ENCODE results near the gene LRRC57. TPM values are rescaled to one million over a fixed set of nuclear protein-coding genes. Genes with fewer than 3 reads are reported as not detected.

Gene LRRC57
- total RNA-seq, 1 experiment from 2014 or later = 22.7 TPM

DNA sequence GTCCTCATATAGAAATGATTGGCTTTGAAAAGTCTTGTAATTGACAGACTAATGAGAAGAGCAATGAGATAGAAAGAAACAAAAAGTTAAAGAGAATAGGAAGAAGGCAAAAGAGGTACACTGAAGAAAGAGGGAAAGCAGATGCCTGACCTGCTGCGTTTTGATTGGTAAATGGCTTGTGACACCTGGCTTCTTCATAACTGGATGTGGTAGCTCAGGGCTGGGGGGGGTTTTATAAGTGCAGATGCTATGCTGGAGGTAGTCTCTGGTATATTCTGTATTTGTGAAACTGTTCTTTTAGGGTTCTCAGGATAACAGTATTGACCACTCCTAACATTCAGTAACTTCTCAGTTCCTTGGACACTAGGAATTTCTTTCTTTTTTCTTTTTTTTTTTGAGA is 28.2 kb upstream of the LRRC57 start:
- TSS peak; percentile 28 for BruUV-seq (replicated peaks)
- Histone ChIP-seq H3K4me1 (replicated peaks; ENCODE audit: insufficient read depth) (no peaks in the 10 kb centered on the region; the same call in 1 of the 2 replicates), H3K79me2 (ENCODE audit: low read depth) (no peaks in the 10 kb centered on the region), H3F3A (ENCODE audit: insufficient read depth, low read depth) (no peaks in the 10 kb centered on the region), H3K27ac (no peak overlapping the region), H3K4me2 (no peak overlapping the region), H3K27me3 (ENCODE audit: insufficient read depth, low read depth) (peaks cover 16% of the 10 kb centered on the region), H3K9me2 (ENCODE audit: insufficient read depth) (no peaks in the 10 kb centered on the region), H3K4me3 (no peak overlapping the region), H3K36me3 (ENCODE audit: low read depth) (no peaks in the 10 kb centered on the region), H3K9me3 (ENCODE audit: insufficient read depth, low read depth) (no peaks in the 10 kb centered on the region), H4K20me1 (ENCODE audit: insufficient read depth) (no peaks in the 10 kb centered on the region), H2AFZ (no peak overlapping the region)
- no peak for TF ChIP-seq CTCF (conservative IDR thresholded peaks at IDR 0.05)
- no peak for TF ChIP-seq EZH2 (IDR thresholded peaks at IDR 0.05; ENCODE audit: low read depth)
- intact Hi-C loops (cut with micrococcal nuclease; ENCODE audit: unreplicated experiment) = no loop called here
- POLR2A ChIA-PET (ENCODE audit: unreplicated experiment) = no interaction called here
- no peak for DNase-seq
- CTCF ChIA-PET = no interaction called here

DNA sequence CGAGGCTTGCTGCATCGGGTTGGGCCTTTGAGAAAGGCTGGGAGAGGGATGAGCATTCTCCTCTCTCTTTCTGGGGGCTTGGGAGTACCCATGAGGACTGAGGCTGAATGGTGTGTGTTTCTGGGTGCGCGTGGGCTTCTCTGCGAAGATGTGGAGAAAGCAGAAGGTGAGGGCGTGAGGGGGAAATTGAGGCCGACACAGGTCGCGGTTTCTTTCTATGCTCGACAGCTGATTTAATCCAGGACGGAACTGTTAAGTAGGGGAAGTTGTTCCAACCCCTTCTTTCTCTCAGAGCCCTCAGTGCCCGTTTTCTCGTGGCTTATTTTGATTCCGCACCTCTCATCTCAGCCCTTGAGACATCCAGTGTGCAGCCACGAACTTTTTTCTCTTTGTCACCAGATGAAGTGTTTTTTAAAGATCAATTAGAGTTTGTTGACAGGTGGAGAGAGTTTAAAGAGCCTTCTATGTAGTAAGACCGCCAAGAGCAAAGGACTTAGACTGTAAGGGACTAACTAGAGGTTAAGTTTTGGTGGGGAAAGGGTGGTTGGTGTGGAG is 27.5 kb upstream of the LRRC57 start:
- peak overlapping the region; percentile 58 for H3K4me3 ChIP-seq
- peak overlapping the region; percentile 70 for H2AFZ ChIP-seq
- intact Hi-C loops (cut with micrococcal nuclease; ENCODE audit: unreplicated experiment) = no loop called here
- H3K79me2 ChIP-seq (ENCODE audit: low read depth) = no peaks in the 10 kb centered on the region
- no peaks in the 10 kb centered on the region; the same call in 1 of the 2 replicates for H3K4me1 ChIP-seq (replicated peaks; ENCODE audit: insufficient read depth)
- ChIA-PET POLR2A (ENCODE audit: unreplicated experiment) (interaction anchor here (0.5 to 0.6 kb wide), 2 partner anchors 87 to 286 kb away, joined by 9 read pairs; no protein-coding TSS in a partner anchor), CTCF (interaction anchor here (0.6 to 1.2 kb wide), 2 partner anchors 12 to 16 kb away, joined by 3 read pairs; no protein-coding TSS in a partner anchor)
- no TSS peak for BruUV-seq (replicated peaks)
- no peaks in the 10 kb centered on the region for H3K9me2 ChIP-seq (ENCODE audit: insufficient read depth)
- H4K20me1 ChIP-seq (ENCODE audit: insufficient read depth) = no peaks in the 10 kb centered on the region
- peaks cover 16% of the 10 kb centered on the region for H3K27me3 ChIP-seq (ENCODE audit: insufficient read depth, low read depth)
- no peaks in the 10 kb centered on the region for H3K36me3 ChIP-seq (ENCODE audit: low read depth)
- H3F3A ChIP-seq (ENCODE audit: insufficient read depth, low read depth) = no peaks in the 10 kb centered on the region
- TF ChIP-seq CTCF (conservative IDR thresholded peaks at IDR 0.05) (no peak), EZH2 (IDR thresholded peaks at IDR 0.05; ENCODE audit: low read depth) (no peak)
- no peak for DNase-seq
- peak overlapping the region; percentile 82 for H3K4me2 ChIP-seq
- H3K27ac ChIP-seq = no peak overlapping the region
- H3K9me3 ChIP-seq (ENCODE audit: insufficient read depth, low read depth) = no peaks in the 10 kb centered on the region

GRCh38 chr15:42575188-42576039 is 26.8 kb upstream of the LRRC57 start, which contains the start of gene STARD9:
Gene STARD9 (plus strand): TSS chr15:42575606. CDS start chr15:42575716, 110 bp downstream.
- no TSS peak for BruUV-seq (replicated peaks)
- ChIA-PET POLR2A (ENCODE audit: unreplicated experiment) (interaction anchor here (0.5 to 0.9 kb wide), 7 partner anchors 23 to 742 kb away, joined by 3 to 9 read pairs (median 4); no protein-coding TSS in a partner anchor), CTCF (interaction anchor here (0.6 to 1.2 kb wide), 3 partner anchors 13 to 89 kb away, joined by 3 to 4 read pairs (median 3); no protein-coding TSS in a partner anchor)
- H3K79me2 ChIP-seq (ENCODE audit: low read depth) = no peaks in the 10 kb centered on the region
- peak within 1 kb of the TSS; percentile 94 for H3K4me2 ChIP-seq
- peaks cover 10% of the 10 kb centered on the region for H3K27me3 ChIP-seq (ENCODE audit: insufficient read depth, low read depth)
- peak within 1 kb of the TSS; percentile 58 for H3K4me3 ChIP-seq
- no peaks in the 10 kb centered on the region for H4K20me1 ChIP-seq (ENCODE audit: insufficient read depth)
- H3K4me1 ChIP-seq (replicated peaks; ENCODE audit: insufficient read depth) = no peaks in the 10 kb centered on the region; the same call in 1 of the 2 replicates
- H3K9me3 ChIP-seq (ENCODE audit: insufficient read depth, low read depth) = no peaks in the 10 kb centered on the region
- H2AFZ ChIP-seq = peak within 1 kb of the TSS; percentile 84
- H3F3A ChIP-seq (ENCODE audit: insufficient read depth, low read depth) = no peaks in the 10 kb centered on the region
- intact Hi-C loops (cut with micrococcal nuclease; ENCODE audit: unreplicated experiment) = no loop called here
- no peak within 1 kb of the TSS for H3K27ac ChIP-seq
- H3K36me3 ChIP-seq (ENCODE audit: low read depth) = no peaks in the 10 kb centered on the region
- TF ChIP-seq EZH2 (IDR thresholded peaks at IDR 0.05; ENCODE audit: low read depth) = no peak
- TF ChIP-seq CTCF (conservative IDR thresholded peaks at IDR 0.05) = no peak
- H3K9me2 ChIP-seq (ENCODE audit: insufficient read depth) = no peaks in the 10 kb centered on the region
- DNase-seq = peak; percentile 85 to 98
